Pericardium fibroblast (primary cell): ENCODE data around the gene CCDC6. TPM values are rescaled to one million over a fixed set of nuclear protein-coding genes. Genes with fewer than 3 reads are reported as not detected.

Experiments
- total RNA-seq: library from RNA; depleted of rRNA; stranded (reverse); fragments of >200 nt; gene quantifications from 2 replicates; pipeline ENCODE4 v1.2.3, GENCODE V29; 2015

The CCDC6 gene
- total RNA-seq, result 34.8 and 35.1 TPM in 2 replicates

DNA sequence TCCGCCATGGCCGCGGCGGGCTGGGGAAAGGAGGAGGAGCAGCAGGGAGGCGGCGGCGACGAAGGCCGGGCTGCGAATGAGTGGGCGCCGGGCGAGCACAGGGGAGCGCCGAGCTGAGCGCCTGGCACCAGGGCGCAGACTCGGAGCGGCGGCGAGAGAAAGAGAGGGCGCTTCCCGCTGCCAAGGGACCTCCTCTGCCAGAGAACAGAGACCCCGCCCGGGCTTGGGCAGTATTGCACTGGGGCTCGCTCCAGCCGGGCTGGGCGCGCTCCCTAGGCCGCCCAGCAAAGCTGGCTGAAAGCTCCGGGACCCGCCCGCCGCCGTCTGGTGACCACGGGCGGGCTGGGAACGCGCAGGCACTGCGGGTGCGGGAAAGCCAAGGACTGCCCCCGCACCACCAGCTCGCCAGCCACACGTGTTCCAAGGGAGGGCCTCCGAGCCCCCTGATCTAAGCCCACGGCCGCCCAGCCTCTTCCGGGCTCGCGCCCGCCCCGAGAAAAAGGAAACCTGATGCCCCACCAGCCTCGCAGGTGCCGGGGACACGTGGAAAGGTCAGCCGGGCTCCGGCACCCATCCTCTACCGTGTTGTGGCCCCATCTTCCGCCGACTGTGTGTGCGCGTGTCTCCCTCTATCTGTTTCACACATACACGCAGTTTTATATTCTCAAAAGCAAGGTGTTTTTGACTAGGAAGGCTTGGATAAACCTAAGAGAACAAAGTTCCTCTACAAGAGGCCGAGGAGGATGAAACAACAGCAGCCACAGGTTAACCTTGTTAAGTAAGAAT lies at the start of gene CCDC6:
Gene CCDC6 (minus strand): TSS at position 140 of the 786 bp plus-strand sequence. CDS start 132 bp downstream, at position 8.

DNA sequence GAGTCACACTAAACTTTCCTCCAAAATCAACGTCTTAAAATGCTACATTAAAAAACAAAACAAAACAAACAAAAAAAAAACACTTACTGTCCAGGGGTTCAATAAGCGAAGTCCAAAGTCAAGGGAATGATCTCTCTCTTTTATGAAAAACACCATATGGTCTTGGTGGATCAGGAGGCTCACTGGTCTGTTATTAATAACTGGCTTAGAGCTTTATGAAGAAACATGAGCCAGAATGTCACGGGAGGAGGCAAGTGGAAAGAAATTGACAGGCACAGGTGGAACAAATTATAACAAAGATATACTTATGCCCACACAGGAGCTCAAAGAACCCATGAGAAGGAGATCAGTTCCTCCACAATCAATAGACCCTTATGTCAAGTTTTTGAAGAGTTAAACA lies 153.1 kb downstream of the CCDC6 start, which contains the start of gene MRLN:
Gene MRLN (minus strand): TSS at position 189 of the 400 bp plus-strand sequence.

Other genes starting within 250 kb of the CCDC6 start
- gene SLC16A9, start 196.7 kb downstream of the CCDC6 start, total RNA-seq, result 0.93 and 1.8 TPM in 2 replicates
- not detected in 2 replicates for gene MRLN, start 153.1 kb downstream of the CCDC6 start, total RNA-seq